GM21515 (cell line): ENCODE results near the gene ARL5B.

Source experiments
- ATAC-seq: cut with Tn5 transposase; IDR thresholded peaks from one replicate; pipeline ENCODE4 v1.9.1; 2021; ENCODE audit not compliant: unreplicated experiment

ARL5B gene

GRCh38 chr10:18699849-18700840, 40.9 kb downstream of the ARL5B start:
- ATAC-seq = no peak

GRCh38 chr10:18703521-18703920, 44.3 kb downstream of the ARL5B start:
- ATAC-seq = no peak

- ATAC-seq = no peak
Observed at GRCh38 chr10:18710201-18710653, 51.0 kb downstream of the ARL5B start.

- no peak for ATAC-seq
Observed at GRCh38 chr10:18713077-18713476, 53.8 kb downstream of the ARL5B start.

- no peak for ATAC-seq
Observed at GRCh38 chr10:18718991-18719390, 59.8 kb downstream of the ARL5B start.

GRCh38 chr10:18719811-18720210, 60.6 kb downstream of the ARL5B start:
- ATAC-seq = no peak

- ATAC-seq = no peak
Observed at GRCh38 chr10:18721067-18721466, 61.8 kb downstream of the ARL5B start.

- ATAC-seq = no peak
Observed at GRCh38 chr10:18723801-18724200, 64.6 kb downstream of the ARL5B start.
